Amniotic stem cell (primary cell): ENCODE data around the gene NHSL1.

Experiments used
- DNase-seq: peaks from one replicate; lab custom pipeline; 2025; lab: John Stamatoyannopoulos, UW

NHSL1 gene

GRCh38 chr6:138498629-138499302 lies 528 bp downstream of the NHSL1 start:
- DNase-seq = no peak

GRCh38 chr6:138497286-138497685 lies 2.0 kb downstream of the NHSL1 start:
- no peak for DNase-seq

- no peak for DNase-seq
These were observed 5.0 kb downstream of the NHSL1 start for GRCh38 chr6:138494312-138494711.

- DNase-seq = no peak
These were observed 5.9 kb downstream of the NHSL1 start for GRCh38 chr6:138493413-138493812.

- DNase-seq = no peak
These were observed 6.4 kb downstream of the NHSL1 start for GRCh38 chr6:138492871-138493270.

- DNase-seq = no peak
These were observed 7.2 kb downstream of the NHSL1 start for GRCh38 chr6:138492113-138492512.

GRCh38 chr6:138491017-138491416 lies 8.3 kb downstream of the NHSL1 start:
- no peak for DNase-seq

- DNase-seq = no peak
These were observed 9.4 kb downstream of the NHSL1 start for GRCh38 chr6:138489846-138490245.

- no peak for DNase-seq
These were observed 12.1 kb downstream of the NHSL1 start for GRCh38 chr6:138487102-138487604.

GRCh38 chr6:138486249-138487101 lies 12.8 kb downstream of the NHSL1 start:
- no peak for DNase-seq

- no peak for DNase-seq
These were observed 13.6 kb downstream of the NHSL1 start for GRCh38 chr6:138485586-138486248.

GRCh38 chr6:138485005-138485545 lies 14.2 kb downstream of the NHSL1 start:
- no peak for DNase-seq

- DNase-seq = no peak
These were observed 15.1 kb downstream of the NHSL1 start for GRCh38 chr6:138484018-138484731.

- no peak for DNase-seq
These were observed 16.5 kb downstream of the NHSL1 start for GRCh38 chr6:138482816-138483215.

- no peak for DNase-seq
These were observed 18.9 kb downstream of the NHSL1 start for GRCh38 chr6:138480279-138480949.

- no peak for DNase-seq
These were observed 21.3 kb downstream of the NHSL1 start for GRCh38 chr6:138477913-138478539.

- DNase-seq = no peak
These were observed 23.2 kb downstream of the NHSL1 start for GRCh38 chr6:138476116-138476515.

- DNase-seq = no peak
These were observed 26.1 kb downstream of the NHSL1 start for GRCh38 chr6:138473144-138473543.

GRCh38 chr6:138468320-138469015 lies 30.8 kb downstream of the NHSL1 start:
- no peak for DNase-seq

GRCh38 chr6:138467901-138468300 lies 31.4 kb downstream of the NHSL1 start:
- no peak for DNase-seq
